ENCODE results near the gene C22orf42.
A peak's percentile ranks its signal among the peaks of the same experiment; 100 is the strongest.
"Not testable (repeated sequence)": the region's sequence is repeated elsewhere in the genome, so short reads cannot be mapped to it uniquely, and the experiment has no call there.

The C22orf42 gene, protein sequence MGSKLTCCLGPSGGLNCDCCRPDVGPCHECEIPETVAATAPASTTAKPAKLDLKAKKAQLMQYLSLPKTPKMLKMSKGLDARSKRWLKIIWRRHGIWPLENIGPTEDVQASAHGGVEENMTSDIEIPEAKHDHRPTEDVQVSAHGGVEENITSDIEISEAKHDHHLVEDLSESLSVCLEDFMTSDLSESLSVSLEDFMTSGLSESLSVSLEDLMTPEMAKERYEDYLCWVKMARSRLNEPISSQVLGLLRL

DNA sequence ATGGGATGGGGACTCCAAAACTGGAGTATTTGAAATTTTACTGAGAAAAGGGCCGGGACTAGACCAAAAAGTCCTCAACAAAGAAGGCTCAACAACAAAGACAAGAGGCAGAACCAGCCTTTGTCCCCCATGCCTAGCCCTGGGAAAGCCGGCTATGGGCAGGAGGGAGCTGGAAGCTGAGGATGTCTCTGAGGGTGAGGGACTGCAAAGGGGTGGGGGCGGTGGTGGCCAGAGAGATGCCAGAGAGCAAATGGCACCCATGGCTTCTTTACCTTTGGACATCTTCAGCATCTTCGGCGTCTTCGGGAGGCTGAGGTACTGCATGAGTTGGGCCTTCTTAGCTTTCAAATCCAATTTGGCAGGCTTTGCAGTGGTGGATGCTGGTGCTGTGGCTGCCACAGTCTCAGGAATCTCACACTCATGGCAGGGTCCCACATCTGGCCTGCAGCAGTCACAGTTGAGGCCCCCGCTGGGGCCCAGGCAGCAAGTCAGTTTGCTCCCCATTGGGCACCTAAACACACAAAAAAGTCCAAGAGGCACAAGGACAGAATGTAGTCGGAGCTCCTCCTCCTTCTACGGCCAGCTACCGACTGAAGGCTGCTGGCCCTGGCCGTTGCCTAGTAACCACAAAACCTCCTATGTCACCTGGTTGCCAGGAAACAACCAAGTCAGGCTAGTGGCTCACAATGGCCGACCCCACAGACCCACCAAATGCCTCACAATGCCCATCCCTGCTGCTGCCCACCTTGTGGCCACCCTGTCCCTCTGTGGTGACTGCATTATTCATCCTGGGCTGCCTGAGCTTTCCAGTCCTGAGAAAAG is at the start of gene C22orf42:
Gene C22orf42 (minus strand): TSS at position 592 of the 822 bp plus-strand sequence. CDS start 88 bp downstream, at position 504.
- no peak for DNase-seq

DNA sequence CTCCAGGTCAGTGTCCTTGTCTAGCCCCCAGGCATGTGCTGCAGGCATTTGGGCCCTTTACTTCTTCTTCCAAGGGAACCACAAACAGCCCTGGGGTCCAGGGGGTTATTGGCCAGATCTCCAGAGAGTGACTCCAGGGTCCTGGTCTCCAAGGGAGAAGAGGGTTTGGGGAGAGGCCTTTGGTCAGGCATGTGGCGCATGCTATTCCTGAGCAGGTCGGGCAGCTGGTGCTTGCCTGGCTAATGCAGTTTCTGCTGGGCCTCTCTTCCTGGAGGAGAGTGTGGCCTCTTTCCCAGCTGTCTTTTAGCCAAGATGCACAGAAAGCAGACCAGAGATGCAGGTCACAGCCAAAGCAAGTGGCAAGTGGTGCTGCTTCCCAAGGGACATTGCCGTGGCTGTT is 49.6 kb upstream of the C22orf42 start:
- DNase-seq = no peak

DNA sequence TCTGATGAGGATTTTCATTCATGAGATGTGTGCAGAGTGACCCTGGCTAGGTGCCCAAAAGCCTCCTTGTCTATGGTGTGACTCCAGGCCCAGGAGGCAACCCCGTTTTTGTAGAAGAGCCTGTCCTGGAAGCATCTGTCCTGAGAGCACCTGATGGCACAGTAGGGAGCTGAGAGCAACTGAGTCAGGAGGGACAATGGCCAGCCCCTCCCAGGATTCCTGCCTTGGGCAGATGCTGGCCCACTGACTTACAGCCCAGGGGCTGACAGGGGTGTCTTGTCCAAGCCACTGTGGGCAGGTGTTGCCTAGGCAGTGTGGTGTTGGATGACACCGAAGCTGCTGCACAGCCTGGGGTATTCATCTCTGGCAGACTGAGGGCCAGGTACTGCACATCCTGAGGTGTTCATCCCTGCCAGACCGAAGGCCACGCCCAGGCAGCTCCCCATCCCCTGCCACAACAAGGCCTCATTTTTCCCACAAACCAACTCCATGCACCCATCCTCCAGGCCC is 48.9 kb upstream of the C22orf42 start:
- no peak for DNase-seq

DNA sequence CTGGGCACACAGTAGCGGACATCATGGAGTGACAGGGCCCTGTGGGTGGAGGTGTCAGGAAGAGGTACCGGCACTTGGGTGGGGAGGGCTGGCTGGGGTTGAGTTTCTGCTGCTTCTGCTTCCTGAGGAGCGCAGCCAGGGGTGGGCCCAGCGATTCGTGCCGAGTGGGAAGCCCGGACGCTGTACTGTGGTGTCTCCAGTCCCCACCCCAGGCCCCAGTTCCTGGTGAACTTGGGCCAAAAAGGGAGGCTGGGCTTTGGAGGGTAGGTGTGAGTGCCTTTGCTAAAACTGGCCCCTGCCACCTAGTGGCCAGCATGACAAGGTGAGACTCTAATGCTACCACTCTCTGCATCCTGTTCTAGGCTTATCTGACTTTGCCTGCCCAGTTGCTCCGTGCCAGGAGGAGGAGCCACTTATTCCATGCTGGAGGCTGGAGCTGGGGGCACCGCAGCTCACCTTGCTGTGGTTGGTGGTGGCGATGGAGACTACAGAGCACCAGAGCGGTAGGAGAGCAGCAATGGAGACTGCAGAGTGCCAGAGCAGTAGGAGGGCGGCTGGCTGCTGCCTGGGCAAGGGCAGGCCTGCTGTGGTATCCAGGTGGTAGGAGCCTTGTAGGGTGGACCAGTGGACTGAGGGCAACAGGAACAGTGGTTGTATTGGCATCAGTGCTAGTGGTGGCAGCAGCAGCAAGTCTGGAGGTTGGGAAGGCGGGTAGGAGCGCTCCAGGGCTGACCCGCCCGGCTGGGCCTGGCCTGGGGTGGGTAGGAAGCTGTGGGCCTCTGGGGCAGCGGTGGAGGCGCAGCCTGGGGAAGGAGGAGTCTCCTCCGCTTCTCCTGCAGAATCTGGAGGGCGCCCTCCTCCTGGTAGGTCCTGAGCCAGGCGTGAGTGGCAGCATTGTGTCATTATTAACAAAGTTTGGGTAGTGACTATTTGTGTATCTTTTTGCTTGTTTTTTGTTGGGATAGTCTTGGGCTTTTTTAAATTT is 48.0 kb upstream of the C22orf42 start:
- DNase-seq = peak; percentile 44

DNA sequence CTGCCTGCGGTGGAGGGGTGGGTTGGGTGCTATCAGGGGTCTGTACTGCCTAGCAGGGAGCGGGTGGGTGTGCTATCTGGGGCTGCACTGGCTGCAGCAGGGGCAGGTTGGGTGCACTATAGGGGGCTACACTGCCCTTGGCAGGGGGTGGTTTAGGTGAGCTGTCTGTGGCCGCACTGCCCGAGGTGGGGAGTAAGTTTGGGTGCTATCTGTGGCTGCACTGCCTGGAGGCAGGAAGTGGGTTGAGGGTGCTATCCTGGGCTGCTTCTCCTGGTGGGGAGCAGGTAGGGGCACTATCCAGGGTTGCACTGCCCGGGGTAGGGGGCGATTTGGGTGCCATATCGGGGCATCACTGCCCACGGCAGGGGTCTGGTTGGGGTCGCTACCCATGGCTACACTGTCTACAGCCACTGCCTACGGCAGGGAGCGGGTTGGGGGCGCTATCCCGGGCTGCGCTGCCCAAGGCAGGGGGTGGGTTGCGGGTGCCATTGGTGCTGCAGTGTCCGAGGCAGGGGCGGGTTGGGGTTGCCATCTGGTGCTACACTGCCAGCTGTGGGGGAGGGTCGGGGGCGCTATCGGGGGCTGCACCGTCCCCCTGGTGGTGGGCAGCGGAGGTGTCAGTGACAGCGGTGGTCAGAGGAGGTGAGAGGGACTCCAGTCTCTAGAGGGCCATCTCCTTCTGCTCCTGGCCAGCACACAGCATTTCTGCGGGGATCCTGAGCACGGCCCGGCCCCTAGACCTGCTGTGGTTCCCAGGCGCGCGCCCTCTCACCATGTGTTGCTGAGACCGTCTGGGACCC is 47.1 kb upstream of the C22orf42 start:
- no peak for DNase-seq

DNA sequence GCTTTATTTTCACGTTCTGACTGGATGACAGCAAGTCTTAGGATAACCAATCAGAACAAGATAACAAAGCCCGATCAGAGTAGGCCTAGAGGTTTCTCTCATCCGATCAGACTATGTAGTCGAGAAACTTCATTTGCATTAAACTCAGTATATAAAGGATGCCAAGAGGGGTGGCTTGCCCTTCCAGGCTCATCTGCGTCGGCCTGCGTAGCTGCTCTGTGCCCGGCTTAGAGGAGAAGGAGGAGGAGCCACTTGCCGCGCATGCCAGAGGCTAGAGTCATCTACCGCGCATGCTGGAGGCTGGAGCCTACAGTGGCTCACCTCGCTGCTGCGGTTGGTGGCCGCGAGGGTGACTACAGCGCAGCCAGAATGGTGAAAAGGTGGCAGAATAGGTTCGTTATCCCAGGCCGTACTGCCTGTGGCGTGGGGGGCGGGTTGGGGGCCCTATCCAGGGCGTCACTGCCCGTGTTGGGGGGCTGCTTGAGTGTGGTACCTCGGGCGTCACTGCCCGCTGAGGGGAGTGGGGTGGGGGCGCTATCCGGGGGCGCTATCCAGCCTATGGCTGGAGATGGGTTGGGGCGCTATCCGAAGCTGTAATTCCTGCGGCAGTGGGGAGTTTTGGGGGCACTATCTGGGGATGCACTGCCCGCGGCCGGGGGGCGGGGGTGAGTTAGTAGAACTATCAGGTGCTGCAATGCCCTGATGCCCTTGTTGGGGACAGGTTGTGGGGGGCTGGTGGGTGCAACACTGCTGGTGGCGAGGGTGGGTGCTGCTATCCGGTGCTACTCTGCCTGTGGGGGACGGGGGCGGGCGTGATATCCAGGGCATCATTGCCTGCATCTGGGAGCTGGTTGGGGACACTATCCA is 46.0 kb upstream of the C22orf42 start, which contains the start of gene RFPL2:
Gene RFPL2 (minus strand): TSS at position 218 of the 867 bp plus-strand sequence. CDS start 2,622 bp downstream, outside the sequence.
- DNase-seq = no peak

DNA sequence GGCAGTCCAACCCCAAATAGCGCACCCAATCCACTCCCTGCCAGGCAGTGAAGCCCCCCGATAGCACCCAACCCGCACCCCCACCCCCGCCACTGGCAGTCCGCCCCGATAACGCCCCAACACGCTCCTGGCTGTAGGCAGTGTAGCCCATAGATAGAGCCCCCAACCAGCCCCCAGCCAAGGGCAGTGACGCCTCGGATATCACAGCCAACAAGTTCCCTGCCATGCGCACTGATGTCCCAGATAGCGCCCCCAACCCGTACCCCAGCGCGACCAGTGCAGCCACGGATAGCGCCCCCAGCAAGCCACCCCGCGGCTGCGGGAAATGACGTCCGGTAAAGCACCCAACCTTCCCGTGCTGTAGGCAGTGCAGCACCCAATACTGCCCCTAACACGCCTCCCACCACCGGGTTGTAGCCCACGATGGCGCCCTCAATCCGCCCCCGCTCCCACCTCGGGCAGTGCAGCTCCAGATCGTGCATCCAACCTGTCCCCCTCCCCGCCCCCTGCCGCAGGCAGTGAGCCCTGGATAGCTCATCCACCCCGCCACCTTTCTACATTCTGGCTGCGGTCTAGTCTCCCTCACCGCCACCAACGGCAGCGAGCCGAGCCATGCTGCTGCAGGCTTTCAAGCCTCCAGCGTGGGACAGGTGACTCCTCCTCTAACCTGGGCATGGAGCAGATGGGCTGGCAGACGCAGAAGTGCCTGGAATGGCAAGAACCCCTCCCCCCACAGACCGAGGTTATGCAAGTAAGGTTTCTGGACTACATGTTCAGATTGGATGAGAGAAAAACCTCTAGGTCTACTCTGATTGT is 45.1 kb upstream of the C22orf42 start:
- no peak for DNase-seq

DNA sequence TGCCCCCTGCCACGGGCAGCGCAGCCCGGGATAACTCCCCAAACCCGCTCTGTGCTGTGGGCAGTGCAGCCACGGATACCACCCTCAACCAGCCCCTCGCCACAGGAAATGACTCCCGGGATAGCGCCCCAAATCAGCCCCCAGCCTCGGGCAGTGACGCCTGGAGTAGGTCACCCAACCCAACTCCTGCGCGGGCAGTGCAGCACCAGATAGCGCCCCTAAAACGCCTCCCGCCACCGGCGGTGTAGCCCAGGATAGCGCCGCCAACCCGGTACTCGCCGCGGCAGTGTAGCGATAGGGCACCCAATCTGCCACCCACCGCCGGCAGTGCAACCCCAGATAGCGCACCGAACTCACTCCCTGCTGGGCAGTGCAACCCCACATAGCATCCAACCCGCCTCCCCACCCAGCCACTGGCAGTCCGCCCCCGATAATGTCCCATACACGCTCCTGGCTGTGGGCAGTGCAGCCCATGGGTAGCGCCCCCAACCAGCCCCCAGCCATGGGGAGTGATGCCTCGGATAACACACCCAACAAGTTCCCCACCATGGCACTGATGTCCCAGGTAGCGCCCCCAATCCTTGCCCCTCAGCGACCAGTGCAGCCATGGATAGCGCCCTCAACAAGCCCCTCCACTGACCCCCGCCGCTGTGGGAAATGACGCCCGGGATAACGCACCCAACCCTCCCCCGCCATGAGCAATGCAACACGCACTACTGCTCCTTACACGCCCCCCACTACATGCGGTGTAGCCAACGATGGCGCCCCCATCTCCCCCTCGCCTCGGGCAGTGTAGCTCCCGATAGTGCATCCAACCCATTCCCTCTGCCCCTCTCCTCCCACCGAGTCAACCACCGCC is 44.3 kb upstream of the C22orf42 start:
- DNase-seq = no peak

DNA sequence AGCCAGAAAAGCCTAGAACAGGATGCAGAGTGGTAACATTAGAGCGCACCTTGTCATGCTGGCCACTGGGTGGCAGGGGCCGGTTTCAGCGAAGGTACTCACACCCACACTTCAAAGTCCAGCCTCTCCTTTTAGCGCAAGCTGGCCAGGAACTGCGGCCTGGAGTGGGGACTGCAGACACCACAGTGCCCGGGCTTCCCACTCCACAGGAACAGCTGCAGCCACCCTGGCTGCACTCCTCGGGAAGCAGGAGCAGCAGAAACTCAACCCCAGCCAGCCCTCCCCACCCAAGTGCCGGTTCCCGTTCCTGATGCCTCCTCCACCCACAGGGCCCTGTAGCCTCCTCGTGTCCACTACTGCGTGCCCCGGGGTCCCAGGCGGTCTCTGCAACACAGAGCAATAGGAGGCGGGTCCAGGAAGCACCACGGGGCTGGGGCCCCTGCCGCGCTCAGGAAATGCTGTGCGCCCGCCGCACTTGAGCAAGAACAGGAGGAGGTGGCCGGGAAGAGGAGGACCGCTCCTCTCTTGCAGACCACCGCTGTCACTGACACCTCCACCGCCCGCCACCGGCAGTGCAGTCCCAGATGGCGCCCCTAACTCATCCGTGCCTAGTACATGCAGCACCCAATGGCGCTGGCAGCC is 43.6 kb upstream of the C22orf42 start:
- DNase-seq = peak; percentile 53

DNA sequence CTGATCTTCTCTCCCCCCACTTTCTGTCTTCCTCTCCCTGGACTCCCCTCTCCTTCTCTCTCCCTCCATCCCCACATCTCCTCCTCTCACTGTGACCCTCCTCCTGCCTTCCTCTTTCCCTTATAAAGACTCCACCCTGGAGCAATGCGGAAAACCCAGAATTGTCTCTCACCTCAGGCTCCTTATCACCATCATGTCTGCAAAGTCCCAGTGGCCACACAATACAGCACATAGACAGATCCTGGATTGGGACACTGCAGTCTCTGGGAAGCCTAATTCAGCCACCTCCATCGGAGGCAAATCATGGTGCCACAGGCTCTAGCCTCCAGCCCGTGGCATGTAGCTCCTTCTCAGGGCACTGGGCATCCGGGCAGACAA is 43.0 kb upstream of the C22orf42 start:
- DNase-seq = no peak

DNA sequence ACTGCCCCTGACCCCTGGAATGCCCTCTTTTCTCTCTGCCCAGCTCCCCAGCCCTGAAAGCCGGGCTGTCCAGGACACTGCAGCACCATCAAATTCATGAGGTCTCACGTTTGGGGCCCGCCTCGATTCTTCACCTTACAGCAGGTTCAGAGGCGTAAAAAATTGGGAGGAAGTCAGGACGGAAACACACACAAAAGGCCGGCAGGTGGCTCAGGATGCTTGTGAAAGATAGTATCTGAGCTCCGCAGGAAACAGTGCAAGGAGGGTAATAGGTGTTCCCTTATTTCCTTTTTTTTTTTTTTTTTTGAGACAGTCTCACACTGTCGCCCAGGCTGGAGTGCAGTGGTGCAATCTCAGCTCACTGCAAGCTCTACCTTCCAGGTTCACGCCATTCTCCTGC is 41.6 kb upstream of the C22orf42 start:
- no peak for DNase-seq

DNA sequence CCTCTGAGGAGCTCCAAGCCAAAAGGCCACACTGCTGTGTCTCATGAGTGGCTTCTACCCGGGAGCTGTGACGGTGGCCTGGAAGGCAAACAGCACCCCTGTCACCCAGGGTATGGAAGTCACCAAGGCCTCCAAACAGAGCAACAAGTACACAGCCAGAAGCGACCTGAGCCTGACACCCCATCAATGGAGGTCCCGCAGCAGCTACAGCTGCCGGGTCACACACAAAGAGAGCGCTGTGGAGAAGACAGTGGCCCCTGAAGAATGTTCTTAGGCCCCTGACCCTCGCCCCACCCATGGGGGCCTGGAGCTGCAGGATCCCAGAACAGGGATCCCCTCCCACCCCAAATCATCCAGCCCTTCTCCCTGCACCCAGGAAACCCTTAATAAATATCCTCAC is 40.9 kb upstream of the C22orf42 start:
- DNase-seq = no peak

DNA sequence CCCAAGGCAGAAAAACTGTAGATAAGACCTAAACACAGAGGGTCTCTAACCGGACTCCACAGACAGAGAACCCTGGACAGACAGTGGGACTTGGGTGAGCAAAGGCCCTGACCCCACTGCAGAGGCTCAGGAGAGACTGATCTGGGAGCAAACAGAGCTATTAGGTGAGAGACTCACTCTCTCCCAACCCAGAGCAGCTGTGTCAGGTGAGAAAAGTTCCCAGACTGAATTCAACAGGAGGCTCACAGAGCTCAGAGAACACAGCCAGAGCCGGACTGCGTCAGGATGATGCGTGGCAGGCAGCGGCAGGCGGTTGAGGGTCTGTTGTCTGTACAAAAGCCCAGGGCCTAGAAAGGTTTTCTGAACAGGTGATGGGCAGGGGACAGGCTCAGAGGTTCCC is 40.2 kb upstream of the C22orf42 start:
- DNase-seq = no peak

DNA sequence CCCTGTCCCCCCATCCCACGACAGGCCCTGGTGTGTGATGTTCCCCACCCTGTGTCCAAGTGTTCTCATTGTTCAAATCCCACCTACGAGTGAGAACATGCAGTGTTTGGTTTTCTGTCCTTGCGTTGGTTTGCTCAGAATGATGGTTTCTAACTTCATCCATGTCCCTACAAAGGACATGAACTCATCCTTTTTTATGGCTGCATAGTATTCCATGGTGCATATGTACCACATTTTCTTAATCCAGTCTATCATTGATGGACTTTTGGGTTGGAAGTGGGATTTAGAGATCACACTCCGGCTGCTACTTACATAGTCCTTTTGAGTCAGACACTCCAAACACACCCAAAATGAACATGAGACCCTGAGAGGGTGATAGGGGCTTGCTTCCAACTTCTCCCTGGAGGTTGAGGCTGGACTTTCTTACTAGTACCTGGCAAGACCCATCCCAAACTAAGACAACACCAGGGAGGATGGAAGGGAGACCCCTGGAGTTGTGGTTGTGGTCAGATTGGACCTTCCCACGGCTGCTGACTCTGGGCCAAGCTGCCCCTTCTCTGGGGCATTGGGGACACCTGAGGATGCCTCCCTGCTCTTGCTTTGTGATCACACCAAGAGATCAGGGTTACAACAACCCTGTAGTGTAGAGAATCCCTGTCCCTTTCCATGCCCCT is 38.6 kb upstream of the C22orf42 start:
- DNase-seq = not testable (repeated sequence)

DNA sequence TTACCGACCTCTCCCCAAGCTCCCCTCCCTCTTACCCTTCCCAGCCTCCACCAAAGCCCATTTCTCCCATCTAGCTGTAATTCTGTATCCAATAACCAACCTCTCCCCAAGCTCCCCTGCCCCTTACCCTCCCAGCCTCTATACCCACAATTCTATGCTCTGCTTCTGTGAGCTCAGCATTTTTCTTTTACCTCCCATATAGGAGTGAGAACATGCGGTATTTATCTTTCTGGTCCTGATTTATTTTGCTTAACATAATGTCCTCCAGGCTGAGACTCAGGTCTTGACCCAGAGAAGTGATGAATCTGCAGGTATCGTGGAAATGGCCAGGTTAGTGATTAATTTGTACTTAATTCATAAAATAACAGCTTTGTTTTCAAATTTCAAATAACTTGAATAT is 36.8 kb upstream of the C22orf42 start:
- not testable (repeated sequence) for DNase-seq

DNA sequence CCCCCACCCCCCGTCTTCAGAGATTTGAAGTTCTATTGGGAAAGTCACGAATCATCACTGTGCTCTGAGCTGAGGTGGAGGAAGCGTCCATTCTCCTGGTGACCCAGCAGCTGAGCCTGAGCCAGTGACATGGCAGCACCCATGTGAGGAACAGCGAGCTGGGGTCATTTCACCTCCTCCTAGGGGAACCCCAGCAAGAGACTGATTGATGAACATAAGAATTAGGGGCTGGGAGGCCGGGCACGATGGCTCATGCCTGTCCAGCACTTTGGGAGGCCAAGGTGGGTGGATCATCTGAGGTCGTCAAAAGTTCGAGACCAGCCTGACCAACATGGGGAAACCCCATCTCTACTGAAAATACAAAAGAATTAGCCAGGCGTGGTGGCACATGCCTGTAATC is 34.2 kb upstream of the C22orf42 start:
- DNase-seq = not testable (repeated sequence)

DNA sequence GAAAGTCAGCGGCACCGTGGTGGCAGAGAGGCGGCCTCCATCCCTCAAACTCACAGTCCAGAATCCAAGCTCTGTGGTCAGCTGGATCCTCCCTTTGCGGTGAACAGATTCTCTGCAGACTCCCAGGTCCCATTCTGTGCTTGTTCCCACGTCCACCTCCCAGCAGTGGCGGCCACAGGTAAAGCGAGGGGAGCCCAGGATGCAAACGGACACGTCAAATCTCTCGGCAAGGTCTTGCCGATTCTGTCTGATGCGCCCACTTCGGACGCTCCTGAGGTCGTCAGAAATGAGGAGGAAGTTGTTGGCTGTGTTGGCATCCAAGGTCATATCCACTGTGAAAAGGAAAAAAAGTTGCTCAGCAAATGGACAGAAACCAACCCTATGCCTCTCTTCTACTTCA is 31.9 kb upstream of the C22orf42 start:
- not testable (repeated sequence) for DNase-seq

DNA sequence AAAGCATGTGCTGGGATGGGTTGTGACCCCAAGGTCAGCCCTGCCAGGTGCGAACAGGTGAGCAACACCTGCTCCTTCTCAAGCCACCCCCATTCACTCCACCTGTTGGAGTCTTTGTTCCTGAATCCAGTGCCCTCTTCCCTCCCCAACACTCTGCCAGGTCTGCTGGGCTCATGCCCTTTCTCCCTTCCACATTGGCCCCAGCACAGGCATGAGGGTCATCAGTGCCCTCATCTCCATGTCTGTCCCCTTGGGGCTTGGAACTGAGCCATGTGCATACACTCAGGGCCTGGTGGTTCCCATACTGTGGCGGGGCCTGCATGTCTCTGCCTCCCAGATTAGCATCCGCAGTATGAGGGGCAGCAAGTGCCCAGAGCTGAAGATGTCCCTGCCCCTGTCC is 26.7 kb upstream of the C22orf42 start:
- no peak for DNase-seq

Data from inflammatory macrophage treated with lipopolysaccharide for 4 hours (primary cell).